Thoracic aorta (tissue), 2 donors: ENCODE measurements around the gene PDZD7. TPM values are rescaled to one million over a fixed set of nuclear protein-coding genes. Genes with fewer than 3 reads are reported as not detected.

ENCODE experiments used
- ATAC-seq: fragments of 150-250 bp; one replicate; pipeline ENCODE4 v1.8.0; 2017; ENCODE audit warnings: low read depth; ENCODE audit not compliant: insufficient number of reproducible peaks, low FRiP score
- DNase-seq: peaks from one replicate; pipeline ENCODE4 v3.0.0-alpha.2; 2020; ENCODE audit warnings: low spot score
- H3K27ac ChIP-seq, 2 donors: fragments of 200-600 bp; sonication (generic); 1 replicate in 1 of 2; 2 replicates in 1 of 2; pipeline ENCODE4 v1.5.1; 2016; ENCODE audit warnings: mild to moderate bottlenecking in 2 of 2, moderate library complexity in 2 of 2
- H3K27me3 ChIP-seq: fragments of 200-600 bp; sonication (generic); replicated peaks from 2 replicates; pipeline ENCODE4 v1.6.0; 2016; ENCODE audit warnings: mild to moderate bottlenecking; ENCODE audit not compliant: insufficient read depth
- H3K36me3 ChIP-seq: fragments of 200-600 bp; sonication (generic); one replicate; pipeline ENCODE4 v1.5.1; 2016
- H3K4me1 ChIP-seq, 2 donors: fragments of 200-600 bp; sonication (generic); 1 replicate in 1 of 2; 2 replicates in 1 of 2; pipeline versions ENCODE4 v1.5.1 to v1.6.0; 2016; ENCODE audit warnings: low read depth in 2 of 2, mild to moderate bottlenecking in 1 of 2; ENCODE audit not compliant: control insufficient read depth in 1 of 2
- H3K4me3 ChIP-seq: fragments of 200-600 bp; sonication (generic); 2 replicates; pipeline ENCODE4 v1.5.1; 2016; ENCODE audit warnings: mild to moderate bottlenecking
- H3K9me3 ChIP-seq: fragments of 200-600 bp; sonication (generic); 2 replicates; pipeline ENCODE4 v1.5.1; 2016
- total RNA-seq, 2 donors: library from RNA; depleted of rRNA; stranded (reverse); fragments of >200 nt; gene quantifications; one replicate each; pipeline versions ENCODE4 v1.1.0 to v1.2.3, GENCODE V29; 2016
- TF ChIP-seq, protein P1 (sequence below): fragments of 200-600 bp; sonication (generic); IDR thresholded peaks from one replicate; pipeline ENCODE4 v1.5.1; 2019; ENCODE audit warnings: antibody characterized with exemption

The PDZD7 gene
- total RNA-seq, 2 donors from 2014 or later: 0.14 to 1.1 TPM

DNA sequence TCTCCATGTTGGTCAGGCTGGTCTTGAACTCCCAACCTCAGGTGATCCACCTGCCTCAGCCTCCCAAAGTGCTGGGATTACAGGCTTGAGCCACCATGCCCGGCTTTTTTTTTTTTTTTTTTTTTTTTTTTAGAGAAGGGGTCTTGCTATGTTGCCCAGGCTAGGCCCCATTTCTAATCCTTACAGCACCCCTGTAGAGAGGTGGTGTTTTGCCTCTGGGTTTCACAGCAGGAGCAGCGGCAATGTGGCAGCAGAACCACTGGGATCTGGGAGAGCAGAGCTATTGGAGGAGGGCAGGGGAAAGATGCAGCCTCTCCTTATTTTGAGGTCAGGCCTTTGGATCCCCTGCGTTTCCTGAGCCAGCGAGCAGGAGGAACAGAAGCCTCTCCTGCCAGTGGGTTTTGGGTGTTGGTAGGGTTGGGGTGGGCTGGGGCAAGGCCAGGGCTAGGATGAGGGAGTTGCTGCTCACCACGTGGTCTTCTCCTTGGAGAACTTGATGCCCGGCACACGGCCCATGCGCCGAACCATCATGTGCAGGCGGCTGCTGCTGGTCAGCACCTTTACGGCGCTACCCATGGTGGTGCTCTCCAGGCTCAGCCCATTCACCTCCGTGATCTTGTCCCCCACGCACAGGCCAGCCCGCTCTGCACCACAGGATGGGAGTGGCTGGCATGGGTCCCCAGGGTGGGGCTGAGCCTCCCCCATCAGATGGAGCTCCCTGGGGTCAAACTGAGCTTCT, 7.8 kb downstream of the PDZD7 start:
- TF ChIP-seq, protein P1, sequence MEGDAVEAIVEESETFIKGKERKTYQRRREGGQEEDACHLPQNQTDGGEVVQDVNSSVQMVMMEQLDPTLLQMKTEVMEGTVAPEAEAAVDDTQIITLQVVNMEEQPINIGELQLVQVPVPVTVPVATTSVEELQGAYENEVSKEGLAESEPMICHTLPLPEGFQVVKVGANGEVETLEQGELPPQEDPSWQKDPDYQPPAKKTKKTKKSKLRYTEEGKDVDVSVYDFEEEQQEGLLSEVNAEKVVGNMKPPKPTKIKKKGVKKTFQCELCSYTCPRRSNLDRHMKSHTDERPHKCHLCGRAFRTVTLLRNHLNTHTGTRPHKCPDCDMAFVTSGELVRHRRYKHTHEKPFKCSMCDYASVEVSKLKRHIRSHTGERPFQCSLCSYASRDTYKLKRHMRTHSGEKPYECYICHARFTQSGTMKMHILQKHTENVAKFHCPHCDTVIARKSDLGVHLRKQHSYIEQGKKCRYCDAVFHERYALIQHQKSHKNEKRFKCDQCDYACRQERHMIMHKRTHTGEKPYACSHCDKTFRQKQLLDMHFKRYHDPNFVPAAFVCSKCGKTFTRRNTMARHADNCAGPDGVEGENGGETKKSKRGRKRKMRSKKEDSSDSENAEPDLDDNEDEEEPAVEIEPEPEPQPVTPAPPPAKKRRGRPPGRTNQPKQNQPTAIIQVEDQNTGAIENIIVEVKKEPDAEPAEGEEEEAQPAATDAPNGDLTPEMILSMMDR: no peak
- Histone ChIP-seq H3K36me3 (no peaks in the 10 kb centered on the region), H3K27me3 (no peaks in the 10 kb centered on the region), H3K9me3 (no peaks in the 10 kb centered on the region), H3K4me1 (no peaks in the 10 kb centered on the region), H3K4me3 (no peak overlapping the region), H3K27ac (no peak overlapping the region)
- DNase-seq: no peak
- ATAC-seq: no peak

DNA sequence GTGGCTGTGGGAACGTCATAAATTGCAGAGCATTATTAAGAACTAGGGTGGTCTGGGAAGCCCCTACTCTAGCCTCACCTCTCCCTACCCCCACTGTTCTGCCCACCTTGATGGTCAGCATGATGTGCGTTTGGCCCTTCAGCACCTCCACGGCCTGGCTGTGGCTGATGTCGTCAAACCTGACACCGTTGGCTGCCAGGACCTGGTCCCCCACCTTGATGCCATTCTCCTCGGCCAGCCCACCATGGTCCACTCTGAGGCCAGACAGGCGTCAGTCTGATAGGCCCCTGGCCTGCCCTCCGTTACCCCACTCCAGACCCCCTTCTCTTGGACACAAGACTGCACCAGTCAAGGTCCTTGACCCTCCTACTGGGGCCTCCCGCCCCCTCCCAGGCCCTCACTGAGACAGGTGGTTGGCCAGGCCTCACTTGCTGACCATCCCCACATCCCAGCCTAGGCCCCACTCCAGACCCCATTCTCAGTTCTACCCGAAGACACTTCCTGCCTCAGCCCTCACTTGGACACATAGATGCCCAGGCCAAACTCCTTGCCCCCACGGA, 9.2 kb downstream of the PDZD7 start:
- ATAC-seq: no peak
- H3K9me3 ChIP-seq: no peaks in the 10 kb centered on the region
- no peak for DNase-seq
- no peaks in the 10 kb centered on the region for H3K27me3 ChIP-seq
- TF ChIP-seq, protein P1: no peak
- no peaks in the 10 kb centered on the region for H3K4me1 ChIP-seq
- no peaks in the 10 kb centered on the region for H3K36me3 ChIP-seq
- no peak overlapping the region for H3K4me3 ChIP-seq
- H3K27ac ChIP-seq: no peak overlapping the region

GRCh38 chr10:101021239-101021638, 9.7 kb downstream of the PDZD7 start:
- Histone ChIP-seq H3K36me3 (no peaks in the 10 kb centered on the region), H3K4me1 (no peaks in the 10 kb centered on the region), H3K9me3 (no peaks in the 10 kb centered on the region), H3K4me3 (no peak overlapping the region), H3K27ac (no peak overlapping the region), H3K27me3 (no peaks in the 10 kb centered on the region)
- ATAC-seq: no peak
- DNase-seq: no peak
- TF ChIP-seq, protein P1: no peak

- ATAC-seq (no peak), DNase-seq (no peak)
- Histone ChIP-seq H3K4me1 (no peaks in the 10 kb centered on the region), H3K9me3 (no peaks in the 10 kb centered on the region), H3K4me3 (no peak overlapping the region), H3K36me3 (no peaks in the 10 kb centered on the region), H3K27ac (no peak overlapping the region), H3K27me3 (no peaks in the 10 kb centered on the region)
- TF ChIP-seq, protein P1: no peak
These were observed 10.4 kb downstream of the PDZD7 start for GRCh38 chr10:101020427-101021075.

DNA sequence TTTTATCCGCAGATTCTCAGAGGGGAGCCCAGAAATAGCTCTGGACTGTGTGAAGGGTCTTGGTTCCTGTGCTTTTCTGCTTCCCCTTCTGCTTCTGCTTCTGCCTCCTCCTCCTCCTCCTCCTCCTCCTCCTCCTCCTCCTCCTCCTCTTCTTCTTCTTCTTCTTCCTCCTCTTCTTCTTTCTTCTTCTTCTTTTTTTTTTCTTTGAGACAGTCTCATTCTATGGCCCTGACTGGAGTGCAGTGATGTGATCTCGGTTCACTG, 11.6 kb downstream of the PDZD7 start:
- ATAC-seq: no peak
- no peak overlapping the region for H3K27ac ChIP-seq
- DNase-seq: no peak
- TF ChIP-seq, protein P1: no peak
- no peak overlapping the region for H3K4me3 ChIP-seq
- no peaks in the 10 kb centered on the region for H3K27me3 ChIP-seq
- no peaks in the 10 kb centered on the region for H3K9me3 ChIP-seq
- H3K4me1 ChIP-seq: no peaks in the 10 kb centered on the region
- H3K36me3 ChIP-seq: no peaks in the 10 kb centered on the region
